Nephron (organoid): ENCODE results near the gene TBC1D17.
"Not testable (repeated sequence)": the region's sequence is repeated elsewhere in the genome, so short reads cannot be mapped to it uniquely, and the experiment has no call there.

Experiments
- H3K27ac Mint-ChIP-seq, 3 experiments: 2 replicates each; pipeline ENCODE4 v1.8.0; 2020; ENCODE audit warnings: mixed read lengths in 3 of 3, mild to moderate bottlenecking in 2 of 3, moderate library complexity in 1 of 3
- H3K27me3 Mint-ChIP-seq: 2 replicates; pipeline ENCODE4 v1.8.0; 2021; ENCODE audit warnings: low read depth, mild to moderate bottlenecking, moderate library complexity, mixed read lengths
- H3K36me3 Mint-ChIP-seq: 2 replicates; pipeline ENCODE4 v1.8.0; 2020; ENCODE audit warnings: low read depth, mixed read lengths
- H3K4me1 Mint-ChIP-seq: 2 replicates; pipeline ENCODE4 v1.8.0; 2020; ENCODE audit warnings: mixed read lengths
- H3K4me3 Mint-ChIP-seq, 3 experiments: 2 replicates each; pipeline ENCODE4 v1.8.0; 2020; ENCODE audit warnings: mild to moderate bottlenecking in 3 of 3, mixed read lengths in 3 of 3, moderate library complexity in 2 of 3
- H3K9me3 Mint-ChIP-seq: 2 replicates; pipeline ENCODE4 v1.8.0; 2020; ENCODE audit warnings: mixed read lengths
- CTCF ChIP-seq, 3 experiments: fragments of 200-600 bp; sonication (generic); IDR thresholded peaks; one replicate each; pipeline ENCODE4 v1.5.0; 2021; ENCODE audit warnings: antibody characterized with exemption in 3 of 3; ENCODE audit not compliant: unreplicated experiment in 3 of 3

The TBC1D17 gene

GRCh38 chr19:49920624-49921363 lies 43.3 kb downstream of the TBC1D17 start:
- Mint-ChIP-seq H3K4me1 (peaks cover 36% of the 10 kb centered on the region), H3K36me3 (peaks cover 47% of the 10 kb centered on the region), H3K9me3 (peaks cover 3% of the 10 kb centered on the region), H3K27ac (no peak overlapping the region), H3K4me3 (no peak overlapping the region), H3K27me3 (no peaks in the 10 kb centered on the region)
- TF ChIP-seq CTCF (IDR thresholded peaks at IDR 0.05; ENCODE audit: unreplicated experiment in 3 of 3) = no peak

- peaks cover 34% of the 10 kb centered on the region for H3K4me1 Mint-ChIP-seq
- H3K27ac Mint-ChIP-seq = peak overlapping the region in 2 of 3 experiments; percentile 18 to 44
- peaks cover 3% of the 10 kb centered on the region for H3K9me3 Mint-ChIP-seq
- no peak overlapping the region for H3K4me3 Mint-ChIP-seq
- H3K27me3 Mint-ChIP-seq = no peaks in the 10 kb centered on the region
- no peak for TF ChIP-seq CTCF (IDR thresholded peaks at IDR 0.05; ENCODE audit: unreplicated experiment in 3 of 3)
- H3K36me3 Mint-ChIP-seq = peaks cover 45% of the 10 kb centered on the region
Measured at GRCh38 chr19:49921871-49922795, 44.6 kb downstream of the TBC1D17 start.

GRCh38 chr19:49923055-49924003 lies 45.8 kb downstream of the TBC1D17 start:
- peak overlapping the region; percentile 58 to 74 (median 64) for H3K27ac Mint-ChIP-seq
- no peaks in the 10 kb centered on the region for H3K9me3 Mint-ChIP-seq
- no peaks in the 10 kb centered on the region for H3K27me3 Mint-ChIP-seq
- no peak overlapping the region for H3K4me3 Mint-ChIP-seq
- H3K36me3 Mint-ChIP-seq = peaks cover 40% of the 10 kb centered on the region
- no peak for TF ChIP-seq CTCF (IDR thresholded peaks at IDR 0.05; ENCODE audit: unreplicated experiment in 3 of 3)
- H3K4me1 Mint-ChIP-seq = peaks cover 40% of the 10 kb centered on the region

GRCh38 chr19:49924004-49924880 lies 46.7 kb downstream of the TBC1D17 start:
- Mint-ChIP-seq H3K9me3 (no peaks in the 10 kb centered on the region), H3K27ac (peak overlapping the region; percentile 58 to 74 (median 64)), H3K36me3 (peaks cover 37% of the 10 kb centered on the region), H3K4me1 (peaks cover 42% of the 10 kb centered on the region), H3K4me3 (peak overlapping the region in 2 of 3 experiments; percentile 36 to 54), H3K27me3 (no peaks in the 10 kb centered on the region)
- no peak for TF ChIP-seq CTCF (IDR thresholded peaks at IDR 0.05; ENCODE audit: unreplicated experiment in 3 of 3)

GRCh38 chr19:49924881-49925210 lies 47.3 kb downstream of the TBC1D17 start:
- H3K27me3 Mint-ChIP-seq, H3K9me3 Mint-ChIP-seq: not testable (repeated sequence)
- H3K27ac Mint-ChIP-seq = peak overlapping the region in 1 of 3 experiments; percentile 64
- H3K4me1 Mint-ChIP-seq = peaks cover 44% of the 10 kb centered on the region
- peak overlapping the region in 2 of 3 experiments; percentile 36 to 54 for H3K4me3 Mint-ChIP-seq
- H3K36me3 Mint-ChIP-seq = peaks cover 32% of the 10 kb centered on the region
